Activated T-cell treated with anti-CD3 and anti-CD28 coated beads, Interleukin-2, amount 50 U/mL, for 48 hours (primary cell): ENCODE data around the gene NEK8.
"Not testable (repeated sequence)": the region's sequence is repeated elsewhere in the genome, so short reads cannot be mapped to it uniquely, and the experiment has no call there.

Experiments used
- DNase-seq, 2 experiments: peaks; one replicate each; pipeline ENCODE4 v3.0.0-alpha.2; 2020

The NEK8 gene

GRCh38 chr17:28710861-28711722 lies 17.5 kb upstream of the NEK8 start:
- peak; percentile 92 to 96 for DNase-seq

DNA sequence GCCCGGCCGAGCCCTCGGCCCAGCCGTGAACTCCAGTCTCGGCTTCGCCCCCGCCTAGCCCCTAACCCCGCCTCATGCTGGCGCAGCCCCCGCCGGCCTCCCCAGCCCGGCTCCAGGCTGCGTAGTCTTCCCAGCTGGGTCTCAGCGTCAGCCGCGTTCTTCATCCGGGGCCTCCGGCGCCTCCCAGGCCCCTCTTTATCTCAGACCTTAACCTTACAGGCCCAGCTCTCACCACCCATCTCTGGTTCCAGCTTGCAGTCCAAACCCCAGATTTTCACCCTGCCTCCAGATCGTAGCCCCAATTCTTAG lies 16.9 kb upstream of the NEK8 start, which contains the start of gene PROCA1:
TSS of gene PROCA1 (minus strand) at position 166 of the 309 bp plus-strand sequence. CDS start 228 bp downstream, outside the sequence.
- DNase-seq, result no peak

DNA sequence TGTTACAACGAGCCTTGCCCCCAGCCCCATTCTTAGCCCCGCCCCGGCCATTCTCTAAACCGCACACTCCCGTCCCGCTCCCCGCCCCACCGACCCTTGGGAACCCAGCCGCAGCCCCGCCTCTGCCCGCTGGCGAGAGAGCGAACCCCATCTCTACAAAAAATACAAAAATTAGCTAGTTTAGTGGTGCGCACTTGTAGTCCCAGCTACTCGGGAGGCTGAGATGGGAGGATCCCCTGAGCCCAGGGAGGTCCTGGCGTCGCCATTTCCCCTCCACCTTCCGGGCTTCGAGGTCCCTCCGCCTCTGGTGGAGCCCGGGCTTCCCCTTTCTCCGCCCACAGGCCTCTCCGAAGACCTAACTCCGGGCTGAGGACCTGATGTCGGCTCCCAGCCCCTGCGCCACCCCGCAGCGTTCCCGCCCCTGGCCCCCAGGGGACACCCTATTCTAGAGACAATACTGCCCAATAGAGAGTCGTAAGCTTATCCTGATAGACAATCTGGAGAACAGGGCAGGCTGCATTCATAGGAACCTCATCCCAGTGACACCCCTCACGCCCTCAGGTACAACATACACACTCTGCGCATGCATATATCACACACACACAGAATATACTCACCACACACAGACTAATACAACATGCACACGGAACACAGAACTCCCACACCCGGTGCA lies 16.4 kb upstream of the NEK8 start:
- peak; percentile 79 to 82 for DNase-seq

GRCh38 chr17:28712705-28713415 lies 15.7 kb upstream of the NEK8 start:
- DNase-seq, result no peak

DNA sequence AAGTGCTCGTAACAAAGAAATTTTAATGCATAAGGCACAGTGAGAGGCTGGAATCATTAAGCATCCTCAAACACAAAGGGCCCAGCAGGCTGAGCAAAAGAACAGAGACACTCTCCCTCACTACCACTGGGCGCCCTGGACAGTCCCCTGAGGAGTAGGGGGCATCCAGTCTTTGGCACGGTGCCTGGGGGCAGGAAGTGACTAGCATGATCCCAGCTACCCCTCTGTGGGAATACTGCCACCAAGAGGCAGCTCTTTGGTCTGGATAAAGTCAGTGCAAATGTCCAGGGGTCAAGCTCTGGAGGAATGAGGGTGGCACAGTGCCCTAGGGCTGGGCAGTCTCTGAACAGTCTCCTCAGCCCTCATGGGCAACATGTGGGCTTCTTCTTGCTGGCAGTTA lies 14.3 kb upstream of the NEK8 start:
- DNase-seq, result no peak

DNA sequence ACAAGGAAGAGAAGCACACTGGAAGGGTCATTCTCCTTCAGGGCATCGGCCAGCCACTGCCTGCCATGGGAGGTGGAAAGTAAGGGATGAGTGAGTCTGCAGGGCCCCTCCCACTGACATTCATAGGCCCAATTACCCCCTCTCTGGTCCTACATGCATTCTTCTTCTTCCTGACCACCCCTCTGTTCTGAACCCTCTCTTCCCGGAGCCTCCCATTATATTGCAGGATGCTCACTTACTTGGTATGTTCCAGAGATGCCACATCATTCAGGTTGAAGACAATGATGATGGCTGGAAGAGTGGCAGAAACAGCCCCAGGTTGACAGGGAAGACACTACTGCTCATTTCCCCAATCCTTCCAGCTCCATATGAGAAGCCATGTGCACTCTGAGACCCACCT lies 13.4 kb upstream of the NEK8 start:
- DNase-seq, result no peak

GRCh38 chr17:28716740-28717577 lies 11.6 kb upstream of the NEK8 start:
- DNase-seq, result no peak

- no peak for DNase-seq
These were observed 10.8 kb upstream of the NEK8 start, which contains the start of gene RAB34 for GRCh38 chr17:28717578-28718332. Gene RAB34 (minus strand): TSS chr17:28717868. CDS start chr17:28717266, 602 bp downstream.

DNA sequence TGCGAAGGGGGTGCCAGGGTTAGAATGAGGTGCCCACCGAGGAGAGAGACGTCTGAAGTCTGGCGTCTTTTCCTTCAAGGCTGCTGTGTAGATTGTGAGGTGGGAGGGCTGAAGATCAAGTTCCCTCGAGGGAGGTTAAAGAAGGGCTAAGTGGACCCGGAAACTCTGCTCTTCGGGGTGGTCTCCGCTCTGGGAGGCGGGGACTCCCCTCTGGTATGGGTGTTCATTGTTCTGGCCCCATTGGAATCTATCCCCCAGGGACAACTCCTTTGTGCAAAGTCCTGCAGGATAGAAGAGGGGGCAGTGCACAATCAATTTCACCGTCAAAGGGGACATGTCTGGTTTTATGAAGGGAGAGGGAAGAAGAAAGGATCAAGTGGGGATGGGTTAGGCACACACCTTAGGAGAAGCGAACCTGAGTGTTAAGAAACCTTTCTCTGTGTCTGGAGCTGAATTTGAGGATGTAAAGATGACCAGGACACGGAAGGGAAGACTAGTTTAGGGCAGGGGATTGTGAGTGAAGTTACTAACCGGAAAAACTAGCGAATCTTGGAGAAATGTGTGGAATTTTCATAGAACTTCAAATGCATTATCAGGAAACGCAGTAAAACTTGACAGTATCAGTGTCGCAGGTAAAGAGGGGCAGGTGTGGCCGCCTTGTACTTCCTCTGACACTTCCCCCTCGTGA lies 10.1 kb upstream of the NEK8 start:
- DNase-seq, result no peak

DNA sequence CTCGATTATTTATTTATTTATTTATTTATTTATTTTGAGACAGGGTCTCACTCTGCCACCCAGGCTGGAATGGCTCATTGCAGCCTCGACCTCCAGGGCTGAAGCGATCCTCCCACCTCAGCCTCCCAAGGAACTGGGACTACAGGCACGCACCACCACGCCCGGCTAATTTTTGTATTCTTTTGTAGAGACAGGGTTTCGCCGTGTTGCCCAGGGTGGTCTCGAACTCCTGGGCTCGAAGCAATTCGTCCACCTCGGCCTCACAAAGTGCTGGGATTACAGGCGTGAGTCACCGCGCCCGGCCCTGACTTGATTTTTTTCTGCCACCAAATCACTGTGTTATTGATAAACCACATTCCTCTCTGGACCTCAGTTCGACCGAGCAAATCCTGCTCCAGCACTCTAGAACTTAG lies 9.6 kb upstream of the NEK8 start:
- DNase-seq, result no peak

GRCh38 chr17:28720247-28720996 lies 8.2 kb upstream of the NEK8 start:
- peak; percentile 62 to 68 for DNase-seq

GRCh38 chr17:28720997-28721329 lies 7.6 kb upstream of the NEK8 start:
- DNase-seq, result not testable (repeated sequence)

DNA sequence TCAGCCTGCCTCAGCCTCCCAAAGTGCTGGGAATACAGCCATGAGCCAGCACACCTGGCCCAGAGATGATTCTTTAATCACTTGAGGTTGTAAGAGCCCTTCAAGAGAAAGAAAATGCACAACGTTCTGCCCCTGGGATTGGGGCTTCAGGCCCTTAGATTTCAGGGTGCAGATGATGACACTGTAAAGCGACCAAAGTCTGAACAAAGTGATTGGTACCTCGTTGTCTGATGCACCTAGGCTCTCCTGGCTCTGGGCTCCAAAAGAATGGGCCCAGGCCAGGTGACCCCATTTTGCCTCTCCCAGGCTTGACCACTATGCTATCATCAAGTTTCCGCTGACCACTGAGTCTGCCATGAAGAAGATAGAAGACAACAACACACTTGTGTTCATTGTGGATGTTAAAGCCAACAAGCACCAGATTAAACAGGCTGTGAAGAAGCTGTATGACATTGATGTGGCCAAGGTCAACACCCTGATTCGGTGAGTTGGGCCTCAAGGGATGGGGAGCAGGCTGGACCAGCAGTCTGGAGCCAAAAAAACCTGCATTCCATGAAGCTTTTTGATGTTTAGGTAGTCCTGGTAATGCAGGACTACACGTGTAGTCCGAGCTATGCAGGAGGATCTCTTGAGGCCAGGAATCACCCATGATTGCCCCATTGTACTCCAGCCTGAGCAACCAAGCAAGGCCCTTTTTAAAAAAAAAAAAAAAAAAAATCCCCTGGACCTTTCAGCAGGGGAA lies 6.0 kb upstream of the NEK8 start:
- no peak for DNase-seq

- DNase-seq, result no peak
These were observed 5.3 kb upstream of the NEK8 start for GRCh38 chr17:28723159-28723835.

DNA sequence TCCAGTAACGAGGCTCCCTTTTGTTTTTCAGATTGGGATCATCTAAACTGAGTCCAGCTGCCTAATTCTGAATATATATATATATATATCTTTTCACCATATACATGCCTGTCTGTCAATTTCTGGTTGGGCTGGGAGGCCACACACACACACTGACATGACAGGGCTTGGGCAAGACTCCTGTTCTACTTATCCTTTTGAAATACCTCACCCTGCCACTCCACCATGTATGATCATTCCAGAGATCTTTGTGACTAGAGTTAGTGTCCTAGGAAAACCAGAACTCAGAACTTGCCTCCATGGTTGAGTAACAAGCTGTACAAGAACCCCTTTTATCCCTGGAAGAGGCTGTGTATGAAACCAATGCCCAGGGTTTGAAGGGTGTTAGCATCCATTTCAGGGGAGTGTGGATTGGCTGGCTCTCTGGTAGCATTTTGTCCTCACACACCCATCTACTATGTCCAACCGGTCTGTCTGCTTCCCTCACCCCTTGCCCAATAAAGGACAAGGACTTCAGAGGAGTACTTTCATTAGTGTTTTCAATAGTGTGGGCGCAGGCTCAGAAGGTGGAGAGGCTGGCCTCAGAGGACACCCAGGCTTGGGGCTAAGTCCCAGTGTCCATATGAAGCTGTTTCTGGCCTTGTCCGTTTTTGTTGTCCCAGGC lies 4.6 kb upstream of the NEK8 start:
- peak in 1 of 2 experiments; percentile 32 for DNase-seq

DNA sequence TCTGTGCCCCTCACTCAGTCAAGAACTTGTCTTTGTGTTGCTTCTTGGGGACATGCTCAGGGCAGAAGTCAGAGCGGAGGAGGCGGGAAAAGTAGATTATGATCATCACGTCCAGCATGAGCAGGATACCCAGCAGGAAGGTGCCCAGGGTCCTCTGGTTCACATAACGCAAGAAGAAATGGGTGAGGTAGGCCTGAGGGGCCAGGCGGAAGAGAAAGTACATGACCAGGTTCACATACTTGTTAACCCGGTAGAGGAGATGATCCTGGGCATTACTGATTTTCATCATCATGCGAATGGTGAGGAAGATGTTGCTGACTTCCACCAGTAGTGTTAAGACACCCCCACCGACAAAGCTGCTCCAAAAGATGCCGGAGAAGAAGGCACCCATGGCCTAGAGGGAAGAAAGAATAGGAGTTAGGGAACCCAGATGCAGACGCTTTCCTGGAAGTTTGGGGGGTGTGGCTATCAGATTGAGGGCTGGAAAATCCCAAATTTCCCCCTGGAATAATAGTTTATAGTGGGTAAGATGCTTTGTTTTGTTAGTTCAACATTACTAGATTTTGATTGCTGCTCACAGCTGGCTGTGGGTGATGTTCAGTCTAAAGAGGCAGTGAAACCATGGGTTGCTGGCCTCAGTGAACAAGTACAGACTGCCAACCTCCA lies 4.0 kb upstream of the NEK8 start:
- peak; percentile 61 to 62 for DNase-seq

DNA sequence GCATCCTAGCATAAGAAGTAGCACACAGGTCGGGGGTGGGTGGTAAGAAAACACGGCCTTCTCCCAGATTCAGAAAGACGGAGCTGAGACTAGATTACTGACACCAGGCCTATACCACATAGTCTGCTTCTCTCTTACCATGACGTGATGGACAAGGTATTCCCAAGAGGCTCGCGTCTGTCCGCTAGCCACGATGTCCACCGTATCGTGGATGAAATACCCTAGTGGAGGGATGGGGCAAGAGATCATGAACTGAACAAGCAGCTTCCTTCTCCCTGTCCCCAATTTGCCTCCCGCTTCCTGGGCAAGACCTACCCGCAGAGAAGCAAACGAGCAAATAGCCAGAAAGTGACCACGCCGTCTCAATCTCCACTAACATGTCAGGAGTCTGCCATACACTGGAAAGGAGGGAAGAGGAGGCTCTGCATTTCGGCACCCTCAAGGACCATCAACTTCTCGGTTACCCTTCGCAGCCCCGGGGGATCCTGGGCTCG lies 3.4 kb upstream of the NEK8 start:
- no peak for DNase-seq
